Activated T-cell treated with anti-CD3 and anti-CD28 coated beads for 4 hours (primary cell): ENCODE measurements around the gene RPTOR.
"Not testable (repeated sequence)": the region's sequence is repeated elsewhere in the genome, so short reads cannot be mapped to it uniquely, and the experiment has no call there.

Experiments
- DNase-seq: peaks from one replicate; pipeline ENCODE4 v3.0.0-alpha.2; 2020

Gene RPTOR

GRCh38 chr17:80558046-80558445 is 13.4 kb downstream of the RPTOR start:
- DNase-seq = no peak

GRCh38 chr17:80559825-80560251 is 15.2 kb downstream of the RPTOR start:
- DNase-seq = no peak

- DNase-seq = no peak
These were observed 17.0 kb downstream of the RPTOR start for GRCh38 chr17:80561541-80562114.

- DNase-seq = no peak
These were observed 19.9 kb downstream of the RPTOR start for GRCh38 chr17:80564545-80564944.

- no peak for DNase-seq
These were observed 20.9 kb downstream of the RPTOR start for GRCh38 chr17:80565343-80566053.

GRCh38 chr17:80566054-80566400 is 21.4 kb downstream of the RPTOR start:
- no peak for DNase-seq

GRCh38 chr17:80568246-80568645 is 23.6 kb downstream of the RPTOR start:
- DNase-seq = no peak

- no peak for DNase-seq
These were observed 25.3 kb downstream of the RPTOR start for GRCh38 chr17:80569924-80570323.

GRCh38 chr17:80573701-80574100 is 29.1 kb downstream of the RPTOR start:
- DNase-seq = no peak

- no peak for DNase-seq
These were observed 29.9 kb downstream of the RPTOR start for GRCh38 chr17:80574496-80574895.

- DNase-seq = peak; percentile 94
These were observed 30.6 kb downstream of the RPTOR start for GRCh38 chr17:80575057-80575875.

GRCh38 chr17:80577876-80578570 is 33.4 kb downstream of the RPTOR start:
- no peak for DNase-seq

GRCh38 chr17:80578668-80579388 is 34.2 kb downstream of the RPTOR start:
- not testable (repeated sequence) for DNase-seq

- DNase-seq = no peak
These were observed 37.5 kb downstream of the RPTOR start for GRCh38 chr17:80582165-80582564.

- DNase-seq = no peak
These were observed 39.7 kb downstream of the RPTOR start for GRCh38 chr17:80584176-80584905.

GRCh38 chr17:80585890-80586845 is 41.5 kb downstream of the RPTOR start:
- no peak for DNase-seq

- no peak for DNase-seq
These were observed 42.2 kb downstream of the RPTOR start for GRCh38 chr17:80586846-80587228.

- DNase-seq = no peak
These were observed 44.2 kb downstream of the RPTOR start for GRCh38 chr17:80588702-80589383.

- DNase-seq = no peak
These were observed 47.1 kb downstream of the RPTOR start for GRCh38 chr17:80591788-80592187.

GRCh38 chr17:80592243-80592642 is 47.6 kb downstream of the RPTOR start:
- DNase-seq = no peak
